Vagina (tissue), 2 donors: ENCODE data around the gene PRRT3. TPM values are rescaled to one million over a fixed set of nuclear protein-coding genes. Genes with fewer than 3 reads are reported as not detected.

Experiments used
- DNase-seq, 2 donors: peaks; one replicate each; pipeline ENCODE4 v3.0.0-alpha.2; 2017; ENCODE audit errors: extremely low spot score in 2 of 2
- H3K27ac ChIP-seq: fragments of 200-600 bp; sonication (generic); one replicate; pipeline ENCODE4 v1.5.1; 2019
- H3K27me3 ChIP-seq: fragments of 200-600 bp; sonication (generic); one replicate; pipeline ENCODE4 v1.5.1; 2019
- H3K36me3 ChIP-seq, 2 donors: fragments of 200-600 bp; sonication (generic); one replicate each; pipeline ENCODE4 v1.5.1; 2017 to 2019
- H3K4me1 ChIP-seq: fragments of 200-600 bp; sonication (generic); one replicate; pipeline ENCODE4 v1.5.1; 2019
- H3K4me3 ChIP-seq, 2 donors: fragments of 200-600 bp; sonication (generic); 1 replicate in 1 of 2; 2 replicates in 1 of 2; pipeline ENCODE4 v1.5.1; 2016 to 2019
- H3K9me3 ChIP-seq: fragments of 200-600 bp; sonication (generic); one replicate; pipeline ENCODE4 v1.5.1; 2019
- POLR2A ChIP-seq, 2 donors: fragments of 450-650 bp; IDR thresholded peaks; one replicate each; pipeline ENCODE4 v1.6.1; 2017; ENCODE audit warnings: antibody characterized with exemption in 2 of 2, mild to moderate bottlenecking in 2 of 2, moderate library complexity in 2 of 2
- POLR2AphosphoS5 ChIP-seq, 2 donors: sonication (generic); formaldehyde crosslinking; IDR thresholded peaks; one replicate each; pipeline ENCODE4 v1.9.0; 2017; ENCODE audit warnings: antibody characterized with exemption in 2 of 2, mild to moderate bottlenecking in 2 of 2, low read depth in 1 of 2; ENCODE audit not compliant: insufficient read depth in 1 of 2
- intact Hi-C: fragments of 100-400 bp; cut with DNase I; formaldehyde crosslinking; loops from one replicate; pipeline ENCODE4 v1.15.1; 2023
- total RNA-seq: library from RNA; depleted of rRNA; stranded (reverse); fragments of >200 nt; gene quantifications from one replicate; pipeline ENCODE4 v1.2.3, GENCODE V29; 2016
- TF ChIP-seq, protein P1 (sequence below), 3 experiments: fragments of 450-650 bp in 2 of 3; fragments of 200-600 bp in 1 of 3; sonication (generic) in 1 of 3; IDR thresholded peaks; one replicate each; pipeline ENCODE4 v1.5.1; 2017 to 2019; ENCODE audit warnings: antibody characterized with exemption in 3 of 3, mild to moderate bottlenecking in 2 of 3, moderate library complexity in 2 of 3

The PRRT3 gene
- total RNA-seq, 1 donor from 2014 or later: 1.7 TPM

DNA sequence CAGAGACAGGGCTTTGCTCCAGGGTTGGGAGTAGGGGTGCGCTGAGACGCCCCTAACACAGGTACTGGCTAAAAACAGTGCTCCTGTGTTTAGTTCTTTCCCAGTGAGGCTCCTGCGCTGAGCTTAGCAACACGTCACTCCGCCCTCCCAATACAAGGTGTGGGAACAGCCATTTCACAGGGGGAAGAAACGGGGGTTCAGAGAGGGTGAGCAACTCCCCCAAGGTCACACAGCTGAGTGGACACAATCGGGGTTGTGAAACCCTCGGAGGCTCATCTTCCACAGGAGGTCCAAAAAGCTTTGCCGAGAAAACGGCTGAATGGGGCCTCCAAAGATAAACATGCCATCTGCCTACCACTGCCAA is 628 bp downstream of the PRRT3 start:
- Histone ChIP-seq H3K4me1 (peaks cover 26% of the 10 kb centered on the region), H3K36me3 (no peaks in the 10 kb centered on the region), H3K9me3 (no peaks in the 10 kb centered on the region), H3K27me3 (no peaks in the 10 kb centered on the region), H3K4me3 (peak overlapping the region; percentile 46 to 53), H3K27ac (no peak overlapping the region)
- no peak for DNase-seq
- no peak for TF ChIP-seq POLR2AphosphoS5 (IDR thresholded peaks at IDR 0.05; ENCODE audit: insufficient read depth in 1 of 2, low read depth in 1 of 2)
- TF ChIP-seq, protein P1, sequence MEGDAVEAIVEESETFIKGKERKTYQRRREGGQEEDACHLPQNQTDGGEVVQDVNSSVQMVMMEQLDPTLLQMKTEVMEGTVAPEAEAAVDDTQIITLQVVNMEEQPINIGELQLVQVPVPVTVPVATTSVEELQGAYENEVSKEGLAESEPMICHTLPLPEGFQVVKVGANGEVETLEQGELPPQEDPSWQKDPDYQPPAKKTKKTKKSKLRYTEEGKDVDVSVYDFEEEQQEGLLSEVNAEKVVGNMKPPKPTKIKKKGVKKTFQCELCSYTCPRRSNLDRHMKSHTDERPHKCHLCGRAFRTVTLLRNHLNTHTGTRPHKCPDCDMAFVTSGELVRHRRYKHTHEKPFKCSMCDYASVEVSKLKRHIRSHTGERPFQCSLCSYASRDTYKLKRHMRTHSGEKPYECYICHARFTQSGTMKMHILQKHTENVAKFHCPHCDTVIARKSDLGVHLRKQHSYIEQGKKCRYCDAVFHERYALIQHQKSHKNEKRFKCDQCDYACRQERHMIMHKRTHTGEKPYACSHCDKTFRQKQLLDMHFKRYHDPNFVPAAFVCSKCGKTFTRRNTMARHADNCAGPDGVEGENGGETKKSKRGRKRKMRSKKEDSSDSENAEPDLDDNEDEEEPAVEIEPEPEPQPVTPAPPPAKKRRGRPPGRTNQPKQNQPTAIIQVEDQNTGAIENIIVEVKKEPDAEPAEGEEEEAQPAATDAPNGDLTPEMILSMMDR (IDR thresholded peaks at IDR 0.05): no peak
- TF ChIP-seq POLR2A (IDR thresholded peaks at IDR 0.05): no peak
- intact Hi-C loops: no loop called here

DNA sequence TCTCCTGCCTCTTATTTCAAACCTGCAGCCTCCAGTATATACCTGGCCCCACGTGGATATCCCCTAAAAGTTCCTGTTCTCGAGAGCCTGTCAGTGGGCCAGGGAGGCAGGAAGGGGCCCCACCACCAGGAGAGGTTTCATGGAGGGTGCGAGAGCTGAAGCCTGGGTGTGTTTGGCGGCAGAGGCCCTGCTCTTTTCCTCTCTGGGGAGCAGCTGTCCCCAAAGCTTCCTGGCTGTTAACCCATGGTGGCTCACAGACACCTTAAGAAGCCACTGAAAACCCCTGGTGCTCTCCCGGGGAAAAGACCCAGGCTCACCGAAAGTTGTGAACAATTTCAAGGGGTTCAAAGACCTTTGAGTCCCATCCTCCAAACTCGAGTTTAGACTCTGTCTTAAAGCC is 1.1 kb downstream of the PRRT3 start:
- Histone ChIP-seq H3K27ac (no peak overlapping the region), H3K27me3 (no peaks in the 10 kb centered on the region), H3K4me1 (peaks cover 27% of the 10 kb centered on the region), H3K9me3 (no peaks in the 10 kb centered on the region), H3K36me3 (no peaks in the 10 kb centered on the region), H3K4me3 (peak overlapping the region in 1 of 2 donors; percentile 53)
- intact Hi-C loops: no loop called here
- TF ChIP-seq, protein P1 (IDR thresholded peaks at IDR 0.05): no peak
- no peak for TF ChIP-seq POLR2AphosphoS5 (IDR thresholded peaks at IDR 0.05; ENCODE audit: insufficient read depth in 1 of 2, low read depth in 1 of 2)
- TF ChIP-seq POLR2A (IDR thresholded peaks at IDR 0.05): no peak
- DNase-seq: no peak

DNA sequence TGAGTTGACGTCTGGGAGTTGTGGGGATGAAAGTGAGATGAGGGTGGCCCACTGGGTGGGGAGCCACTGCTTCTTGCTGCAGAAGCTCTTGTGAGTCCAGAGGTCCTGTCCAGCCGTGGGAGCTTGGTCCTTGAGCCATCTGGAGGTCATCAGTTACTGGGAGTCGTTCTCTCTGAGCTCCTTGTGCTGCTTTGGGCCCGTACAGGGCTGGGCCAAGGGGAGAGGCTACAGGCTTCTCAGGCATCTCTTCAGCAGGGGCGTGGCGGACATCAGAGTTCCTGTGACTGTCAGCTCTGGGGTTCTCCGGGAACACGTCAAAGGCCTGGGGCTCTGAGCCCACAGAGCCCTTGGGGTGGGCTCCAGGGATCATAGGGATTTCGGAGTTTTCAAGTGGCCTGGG is 2.6 kb downstream of the PRRT3 start:
- Histone ChIP-seq H3K4me3 (no peak overlapping the region), H3K27ac (no peak overlapping the region), H3K4me1 (peaks cover 36% of the 10 kb centered on the region), H3K36me3 (no peaks in the 10 kb centered on the region), H3K9me3 (no peaks in the 10 kb centered on the region), H3K27me3 (no peaks in the 10 kb centered on the region)
- intact Hi-C loops: no loop called here
- DNase-seq: no peak
- no peak for TF ChIP-seq POLR2AphosphoS5 (IDR thresholded peaks at IDR 0.05; ENCODE audit: insufficient read depth in 1 of 2, low read depth in 1 of 2)
- TF ChIP-seq, protein P1 (IDR thresholded peaks at IDR 0.05): no peak
- no peak for TF ChIP-seq POLR2A (IDR thresholded peaks at IDR 0.05)

DNA sequence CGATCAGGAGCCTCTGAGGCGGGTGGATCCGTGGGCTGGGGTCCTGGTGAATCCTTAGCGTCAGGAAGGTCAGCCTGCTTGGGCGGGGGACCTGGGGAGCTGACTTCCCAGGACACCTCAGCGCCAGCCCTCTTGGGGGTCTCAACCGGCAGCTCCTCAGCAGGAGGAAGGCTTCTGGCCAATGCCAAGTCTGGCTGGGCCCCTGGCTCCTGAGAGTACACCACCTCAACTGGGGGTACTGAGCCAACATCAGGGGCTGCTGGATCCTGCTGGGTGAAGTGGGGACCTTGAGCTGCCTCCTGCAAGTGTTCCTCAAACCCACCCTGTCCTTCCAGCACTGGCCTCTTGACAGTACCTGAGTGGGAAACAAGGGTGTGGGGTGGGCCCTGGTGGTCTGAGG is 3.1 kb downstream of the PRRT3 start:
- H3K27me3 ChIP-seq: no peaks in the 10 kb centered on the region
- no peak overlapping the region for H3K4me3 ChIP-seq
- intact Hi-C loops: no loop called here
- H3K9me3 ChIP-seq: no peaks in the 10 kb centered on the region
- peaks cover 36% of the 10 kb centered on the region for H3K4me1 ChIP-seq
- no peak for TF ChIP-seq POLR2AphosphoS5 (IDR thresholded peaks at IDR 0.05; ENCODE audit: insufficient read depth in 1 of 2, low read depth in 1 of 2)
- no peak for TF ChIP-seq POLR2A (IDR thresholded peaks at IDR 0.05)
- TF ChIP-seq, protein P1 (IDR thresholded peaks at IDR 0.05): no peak
- no peaks in the 10 kb centered on the region for H3K36me3 ChIP-seq
- no peak overlapping the region for H3K27ac ChIP-seq
- DNase-seq: no peak

DNA sequence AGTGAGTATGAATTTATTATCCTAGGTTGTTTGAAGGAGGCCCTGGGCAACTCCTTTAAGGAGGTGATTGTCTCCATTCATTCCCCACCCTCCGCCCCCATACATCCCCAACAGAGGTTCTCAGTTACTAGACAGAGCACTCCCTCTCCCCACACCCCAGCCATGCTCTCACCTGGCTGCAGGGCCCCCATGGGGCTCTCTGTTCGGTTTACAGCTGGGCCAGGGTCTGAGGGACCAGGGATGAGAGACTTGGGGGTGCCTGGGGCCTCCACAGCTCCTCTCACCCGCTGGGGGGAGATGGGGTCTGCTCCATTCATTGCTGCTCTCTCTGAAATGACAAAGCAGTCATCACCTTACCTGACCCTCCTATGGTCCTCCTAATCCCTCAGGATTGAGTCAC is 3.6 kb downstream of the PRRT3 start:
- Histone ChIP-seq H3K4me1 (peaks cover 36% of the 10 kb centered on the region), H3K27me3 (no peaks in the 10 kb centered on the region), H3K4me3 (no peak overlapping the region), H3K9me3 (no peaks in the 10 kb centered on the region), H3K27ac (no peak overlapping the region), H3K36me3 (no peaks in the 10 kb centered on the region)
- intact Hi-C loops: no loop called here
- no peak for TF ChIP-seq POLR2A (IDR thresholded peaks at IDR 0.05)
- TF ChIP-seq POLR2AphosphoS5 (IDR thresholded peaks at IDR 0.05; ENCODE audit: insufficient read depth in 1 of 2, low read depth in 1 of 2): no peak
- DNase-seq: no peak
